ENCODE data around the gene ZCWPW2. TPM values are rescaled to one million over a fixed set of nuclear protein-coding genes. Genes with fewer than 3 reads are reported as not detected.

ZCWPW2 gene
- total and polyA plus RNA-seq, 2 experiments from 2014 or later, result 2.1 to 3.5 TPM

- Histone ChIP-seq H3K79me2 (ENCODE audit: insufficient read depth) (no peaks in the 10 kb centered on the region), H4K20me1 (ENCODE audit: insufficient read depth) (no peaks in the 10 kb centered on the region), H2AFZ (no peak overlapping the region), H3K4me1 (ENCODE audit: insufficient read depth) (no peaks in the 10 kb centered on the region), H3K9me3 (ENCODE audit: low read depth) (no peaks in the 10 kb centered on the region), H3F3A (ENCODE audit: insufficient read depth) (peaks cover 4% of the 10 kb centered on the region; the same call in 1 of the 2 replicates), H3K4me2 (ENCODE audit: unreplicated experiment) (no peak overlapping the region), H3K27ac (no peak overlapping the region), H3K9me2 (ENCODE audit: insufficient read depth) (no peaks in the 10 kb centered on the region), H3K36me3 (ENCODE audit: low read depth) (no peaks in the 10 kb centered on the region), H3K9ac (no peak overlapping the region), H3K27me3 (replicated peaks; ENCODE audit: insufficient read depth) (no peaks in the 10 kb centered on the region), H3K4me3 (no peak overlapping the region)
- no peak for TF ChIP-seq EZH2phosphoT487 (IDR thresholded peaks at IDR 0.05; ENCODE audit: insufficient read depth, low read depth)
- no peak for TF ChIP-seq EZH2 (IDR thresholded peaks at IDR 0.05; ENCODE audit: insufficient read depth, poor library complexity, severe bottlenecking)
- in situ Hi-C loops (cut with MboI), result loop anchor here (25.0 kb wide), 1 partner anchor 989 kb away; no protein-coding TSS in a partner anchor
- 96 to 98% methylated on average over 4 of the region's 4 CpGs for WGBS, 2 experiments (ENCODE audit: low coverage in 1 of 2, low lambda C conversion rate in 2 of 2, missing lambda C conversion rate in 2 of 2)
- no peak for DNase-seq
These were observed 46.8 kb upstream of the ZCWPW2 start for GRCh38 chr3:28301688-28302087.

GRCh38 chr3:28308196-28308595 is 40.3 kb upstream of the ZCWPW2 start:
- Histone ChIP-seq H3K27me3 (replicated peaks; ENCODE audit: insufficient read depth) (no peaks in the 10 kb centered on the region), H3K4me3 (no peak overlapping the region), H3K9me2 (ENCODE audit: insufficient read depth) (no peaks in the 10 kb centered on the region), H3K27ac (no peak overlapping the region), H2AFZ (no peak overlapping the region), H3K9ac (no peak overlapping the region), H4K20me1 (ENCODE audit: insufficient read depth) (no peaks in the 10 kb centered on the region), H3K36me3 (ENCODE audit: low read depth) (no peaks in the 10 kb centered on the region), H3K9me3 (ENCODE audit: low read depth) (no peaks in the 10 kb centered on the region), H3F3A (ENCODE audit: insufficient read depth) (no peaks in the 10 kb centered on the region), H3K4me2 (ENCODE audit: unreplicated experiment) (no peak overlapping the region), H3K4me1 (ENCODE audit: insufficient read depth) (no peaks in the 10 kb centered on the region), H3K79me2 (ENCODE audit: insufficient read depth) (no peaks in the 10 kb centered on the region)
- no peak for DNase-seq
- TF ChIP-seq EZH2phosphoT487 (IDR thresholded peaks at IDR 0.05; ENCODE audit: insufficient read depth, low read depth) (no peak), EZH2 (IDR thresholded peaks at IDR 0.05; ENCODE audit: insufficient read depth, poor library complexity, severe bottlenecking) (no peak)
- 94 to 96% methylated on average over 3 of the region's 3 CpGs for WGBS, 2 experiments (ENCODE audit: low coverage in 1 of 2, low lambda C conversion rate in 2 of 2, missing lambda C conversion rate in 2 of 2)
- in situ Hi-C loops (cut with MboI), result loop anchor here (25.0 kb wide), 1 partner anchor 996 kb away; no protein-coding TSS in a partner anchor

- H3K9me2 ChIP-seq (ENCODE audit: insufficient read depth), result no peaks in the 10 kb centered on the region
- no peaks in the 10 kb centered on the region for H3K4me1 ChIP-seq (ENCODE audit: insufficient read depth)
- H3K27ac ChIP-seq, result no peak overlapping the region
- TF ChIP-seq EZH2phosphoT487 (IDR thresholded peaks at IDR 0.05; ENCODE audit: insufficient read depth, low read depth) (no peak), EZH2 (IDR thresholded peaks at IDR 0.05; ENCODE audit: insufficient read depth, poor library complexity, severe bottlenecking) (no peak)
- no peaks in the 10 kb centered on the region for H3K27me3 ChIP-seq (replicated peaks; ENCODE audit: insufficient read depth)
- H3F3A ChIP-seq (ENCODE audit: insufficient read depth), result no peaks in the 10 kb centered on the region
- no peak overlapping the region for H3K4me3 ChIP-seq
- no peaks in the 10 kb centered on the region for H4K20me1 ChIP-seq (ENCODE audit: insufficient read depth)
- H3K4me2 ChIP-seq (ENCODE audit: unreplicated experiment), result no peak overlapping the region
- no peak for DNase-seq
- H3K79me2 ChIP-seq (ENCODE audit: insufficient read depth), result no peaks in the 10 kb centered on the region
- WGBS, 2 experiments (ENCODE audit: low coverage in 1 of 2, low lambda C conversion rate in 2 of 2, missing lambda C conversion rate in 2 of 2), result 90 to 100% methylated on average over 1 of the region's 1 CpG
- no peak overlapping the region for H3K9ac ChIP-seq
- H2AFZ ChIP-seq, result no peak overlapping the region
- no peaks in the 10 kb centered on the region for H3K9me3 ChIP-seq (ENCODE audit: low read depth)
- in situ Hi-C loops (cut with MboI), result loop anchor here (25.0 kb wide), 1 partner anchor 1003 kb away; no protein-coding TSS in a partner anchor
- H3K36me3 ChIP-seq (ENCODE audit: low read depth), result peaks cover 4% of the 10 kb centered on the region; the same call in 1 of the 2 replicates
These were observed 32.8 kb upstream of the ZCWPW2 start for GRCh38 chr3:28315711-28316110.

- H3K9ac ChIP-seq, result no peak overlapping the region
- H3K79me2 ChIP-seq (ENCODE audit: insufficient read depth), result no peaks in the 10 kb centered on the region
- in situ Hi-C loops (cut with MboI), result loop anchor here (25.0 kb wide), 1 partner anchor 1004 kb away; no protein-coding TSS in a partner anchor
- H3K27ac ChIP-seq, result no peak overlapping the region
- no peak overlapping the region for H3K4me3 ChIP-seq
- H3F3A ChIP-seq (ENCODE audit: insufficient read depth), result no peaks in the 10 kb centered on the region
- no peaks in the 10 kb centered on the region for H3K9me2 ChIP-seq (ENCODE audit: insufficient read depth)
- no peaks in the 10 kb centered on the region for H3K9me3 ChIP-seq (ENCODE audit: low read depth)
- H2AFZ ChIP-seq, result no peak overlapping the region
- TF ChIP-seq EZH2 (IDR thresholded peaks at IDR 0.05; ENCODE audit: insufficient read depth, poor library complexity, severe bottlenecking) (no peak), EZH2phosphoT487 (IDR thresholded peaks at IDR 0.05; ENCODE audit: insufficient read depth, low read depth) (no peak)
- no peaks in the 10 kb centered on the region for H4K20me1 ChIP-seq (ENCODE audit: insufficient read depth)
- 93 to 99% methylated on average over 2 of the region's 2 CpGs for WGBS, 2 experiments (ENCODE audit: low coverage in 1 of 2, low lambda C conversion rate in 2 of 2, missing lambda C conversion rate in 2 of 2)
- DNase-seq, result no peak
- no peak overlapping the region for H3K4me2 ChIP-seq (ENCODE audit: unreplicated experiment)
- H3K27me3 ChIP-seq (replicated peaks; ENCODE audit: insufficient read depth), result no peaks in the 10 kb centered on the region
- peaks cover 4% of the 10 kb centered on the region; the same call in 1 of the 2 replicates for H3K36me3 ChIP-seq (ENCODE audit: low read depth)
- no peaks in the 10 kb centered on the region for H3K4me1 ChIP-seq (ENCODE audit: insufficient read depth)
These were observed 32.3 kb upstream of the ZCWPW2 start for GRCh38 chr3:28316226-28316625.
